Islet precursor cell (in vitro differentiated cells): ENCODE data around the gene ICOS.
"Not testable (repeated sequence)": the region's sequence is repeated elsewhere in the genome, so short reads cannot be mapped to it uniquely, and the experiment has no call there.

ENCODE experiments used
- DNase-seq: peaks from one replicate; pipeline ENCODE4 v3.0.0-alpha.2; 2018

The ICOS gene

DNA sequence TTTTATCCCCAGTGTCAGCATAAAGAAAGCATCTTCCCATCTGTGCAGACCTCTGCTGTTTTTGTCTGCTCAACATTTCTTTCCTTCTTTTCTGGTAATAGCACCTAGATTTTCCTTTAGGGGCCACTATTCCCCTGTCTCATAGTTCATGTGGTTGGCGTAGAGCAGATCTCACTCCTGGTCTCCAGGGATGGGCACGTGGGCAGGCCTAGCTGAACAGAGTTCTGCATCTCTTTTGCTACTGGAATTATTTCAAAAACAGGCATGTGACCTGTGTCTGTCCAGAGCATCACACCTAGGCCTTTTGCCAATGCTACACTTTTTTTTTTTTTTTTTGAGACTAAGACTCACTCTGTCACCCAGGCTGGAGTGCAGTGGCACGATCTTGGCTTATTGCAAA lies 17.7 kb upstream of the ICOS start:
- no peak for DNase-seq

DNA sequence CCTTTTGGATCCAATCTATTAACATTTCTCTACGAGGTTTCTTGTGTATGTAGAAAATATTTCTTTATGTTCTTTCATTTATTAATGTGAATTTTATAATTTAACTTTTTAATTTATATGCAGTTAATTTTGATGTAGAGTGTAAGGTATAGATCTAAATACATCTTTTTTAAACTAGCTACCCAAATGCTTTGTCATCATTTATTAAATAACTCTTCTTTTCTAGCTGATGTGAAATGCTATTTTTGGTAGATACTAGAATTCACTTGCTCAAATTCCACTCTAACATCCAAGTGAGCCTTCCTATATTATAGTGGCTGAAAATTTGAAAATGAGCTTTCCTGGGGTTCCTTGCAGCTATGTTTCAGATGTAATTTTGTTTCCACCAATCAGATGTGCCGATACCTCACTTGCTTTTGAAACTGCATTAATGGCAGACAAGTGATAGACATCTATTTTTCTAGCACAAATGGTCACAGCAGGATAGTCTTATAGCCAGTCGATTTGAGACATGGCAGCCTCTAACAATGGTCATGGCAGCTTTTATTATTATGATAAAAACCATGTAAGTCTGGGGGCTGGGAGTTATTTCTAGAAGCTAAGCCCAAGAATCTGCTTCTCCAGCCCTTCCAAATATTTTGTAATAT lies 10.9 kb upstream of the ICOS start:
- no peak for DNase-seq

DNA sequence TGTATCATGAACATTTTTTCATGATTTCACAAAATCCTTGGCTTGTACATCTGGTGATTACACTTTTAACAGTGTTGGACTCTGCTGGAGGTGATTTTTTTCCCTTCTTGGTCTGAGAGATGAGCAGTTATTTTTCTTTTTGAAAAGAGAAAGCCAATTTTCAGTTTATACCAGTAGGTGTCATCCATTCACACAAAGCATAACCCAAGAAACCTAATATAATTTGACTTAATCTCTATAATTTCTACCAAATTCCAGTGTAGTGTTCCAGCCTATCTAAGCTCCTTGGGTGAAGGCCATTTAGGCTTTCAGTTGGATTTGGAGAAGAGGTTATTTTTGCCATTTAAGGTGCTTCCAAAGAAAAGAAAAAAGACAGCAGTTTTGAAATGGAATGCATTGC lies 7.7 kb upstream of the ICOS start:
- DNase-seq: no peak

DNA sequence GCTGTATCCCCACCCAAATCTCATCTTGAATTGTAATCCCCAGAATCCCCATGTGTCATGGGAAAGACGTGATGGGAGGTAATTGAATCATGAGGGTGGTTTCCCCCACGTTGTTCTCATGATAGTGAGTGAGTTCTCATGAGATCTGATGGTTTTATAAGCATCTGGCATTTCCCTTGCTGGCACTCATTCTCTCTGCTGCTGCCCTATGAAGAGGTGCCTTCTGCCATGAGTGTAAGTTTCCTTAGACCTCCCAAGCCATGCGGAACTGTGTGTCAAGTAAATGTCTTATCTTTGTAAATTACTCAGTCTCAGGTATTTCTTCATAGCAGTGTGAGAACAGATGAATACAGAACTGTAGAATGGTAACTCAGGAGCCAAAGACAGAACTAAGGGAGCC lies 5.3 kb upstream of the ICOS start:
- DNase-seq: not testable (repeated sequence)

DNA sequence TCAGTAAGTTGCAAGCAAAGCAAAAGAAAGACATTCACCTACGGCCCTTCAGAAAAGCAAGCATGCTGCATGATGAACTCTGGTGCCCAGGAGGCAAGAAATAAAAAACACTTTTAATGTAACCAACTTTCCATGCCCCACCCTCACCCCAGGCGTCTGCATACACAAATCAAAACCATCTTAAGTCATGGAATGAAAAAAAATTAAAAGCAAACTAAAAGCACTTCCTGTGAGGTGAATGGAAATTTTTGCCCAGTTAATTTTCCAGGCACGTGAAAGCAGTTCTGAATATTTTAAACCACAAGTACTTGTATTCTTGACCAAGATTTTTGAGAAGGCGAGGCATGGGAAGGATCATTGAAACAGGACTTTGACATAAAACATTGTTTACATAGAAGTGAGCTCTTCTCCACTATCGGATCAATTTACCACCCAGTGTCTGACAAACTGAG lies 2.5 kb upstream of the ICOS start:
- no peak for DNase-seq

DNA sequence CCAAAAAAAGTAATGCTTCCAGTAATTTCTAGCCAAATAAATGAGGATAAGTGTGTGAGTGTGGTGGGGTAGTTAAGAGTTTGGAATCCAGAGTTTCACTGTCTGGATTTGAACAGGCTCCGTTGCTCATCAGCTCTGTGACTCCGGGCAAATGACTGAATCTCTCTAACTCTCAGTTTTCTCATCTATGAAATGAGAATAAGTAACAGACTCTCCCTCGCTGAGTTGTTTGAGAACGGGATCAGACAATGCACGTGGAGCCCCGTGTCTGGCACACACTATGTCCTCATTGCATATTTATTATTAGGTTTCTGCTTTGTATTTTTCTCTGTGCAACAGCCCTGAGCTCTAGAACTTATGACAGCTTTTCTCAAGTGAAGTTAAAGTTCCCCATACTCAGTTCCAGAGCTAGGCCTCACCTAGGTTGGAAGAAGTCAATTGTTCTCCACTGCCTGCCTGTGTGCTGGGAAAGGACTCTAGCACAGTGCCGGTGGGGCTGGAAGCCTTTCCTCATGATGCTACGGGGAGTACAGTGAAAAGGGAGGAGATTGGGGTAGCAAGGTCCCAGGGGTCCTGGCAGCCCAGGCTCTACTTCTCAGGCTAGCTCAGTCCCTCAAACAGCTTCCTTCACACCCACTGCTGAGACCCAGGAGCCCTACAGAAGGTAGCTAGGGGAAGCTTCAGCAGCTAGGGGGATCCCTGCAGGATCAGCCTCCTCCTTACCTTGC lies 1.7 kb upstream of the ICOS start:
- DNase-seq: no peak

DNA sequence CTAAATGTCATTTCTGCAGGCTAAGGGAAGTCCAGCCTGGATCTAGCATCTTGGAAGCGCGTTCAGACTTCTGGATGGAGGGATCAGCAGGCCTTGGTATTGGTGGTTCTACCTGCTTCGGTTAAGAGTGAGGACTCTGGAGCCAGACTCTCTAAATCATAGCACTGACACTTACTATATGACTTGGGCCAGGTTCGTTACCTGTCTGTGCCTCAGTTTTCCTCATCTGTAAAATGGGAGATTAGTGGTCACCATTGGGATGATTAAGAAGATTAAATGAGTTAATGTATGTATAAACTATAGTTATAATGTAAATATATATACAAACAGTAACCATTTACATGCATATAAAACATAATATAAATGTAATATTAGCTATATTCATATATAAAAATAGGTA lies 995 bp upstream of the ICOS start:
- no peak for DNase-seq

DNA sequence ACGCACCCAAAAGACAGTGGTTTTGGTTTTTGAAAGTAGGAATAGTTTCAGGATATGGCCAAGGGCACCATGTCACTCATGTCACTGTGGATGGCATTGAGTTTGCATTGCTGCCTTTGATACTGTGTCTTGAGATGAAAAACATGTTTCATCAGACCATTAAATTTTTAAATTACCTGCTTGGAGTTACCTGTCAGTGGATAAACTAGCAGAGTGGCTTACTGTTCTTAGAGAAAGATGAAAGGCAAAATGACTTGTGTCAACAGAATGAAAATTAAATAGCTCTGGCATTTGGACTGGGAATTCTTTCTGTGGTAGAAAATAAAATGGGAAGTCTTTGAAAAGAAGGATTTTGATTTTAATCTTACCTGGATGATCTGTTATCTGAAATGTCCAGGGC lies 386 bp downstream of the ICOS start:
- DNase-seq: no peak

DNA sequence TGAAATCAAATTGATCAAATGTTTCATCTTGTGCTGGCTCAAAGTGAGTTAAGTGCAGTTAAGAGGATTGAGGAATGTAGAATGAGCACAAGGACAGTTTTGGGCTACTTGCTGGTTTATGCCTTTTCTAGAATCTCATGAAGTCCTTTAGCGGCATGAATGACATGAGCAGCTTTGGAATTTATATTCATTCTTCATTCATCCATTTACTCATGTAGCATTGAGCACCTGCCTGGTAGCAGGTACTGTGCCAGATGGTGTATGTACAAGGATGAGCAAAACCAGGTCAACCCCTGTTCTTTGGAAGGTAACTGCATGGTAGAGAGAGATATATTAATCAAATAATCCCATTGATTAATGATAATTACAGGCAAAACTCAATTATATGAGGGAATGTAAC lies 1.2 kb downstream of the ICOS start:
- DNase-seq: no peak

DNA sequence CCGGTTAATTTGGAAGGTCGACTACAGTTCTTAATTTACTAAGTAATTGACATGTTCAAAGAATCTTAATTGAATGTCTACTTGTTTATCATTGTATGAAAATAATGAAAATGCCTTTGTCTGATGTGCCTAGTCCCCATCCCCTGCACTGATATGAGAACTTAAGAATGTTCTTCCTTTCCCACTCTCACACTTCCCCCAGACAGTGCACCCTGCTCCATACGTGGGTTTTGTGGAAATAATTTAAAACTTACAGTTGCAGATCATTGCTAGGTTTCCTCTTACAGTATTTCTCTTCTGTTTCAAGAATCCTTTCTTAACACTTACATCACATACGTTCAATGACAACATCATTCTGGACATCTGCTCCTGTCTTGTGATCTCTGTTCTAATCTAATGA lies 3.5 kb downstream of the ICOS start:
- DNase-seq: no peak

DNA sequence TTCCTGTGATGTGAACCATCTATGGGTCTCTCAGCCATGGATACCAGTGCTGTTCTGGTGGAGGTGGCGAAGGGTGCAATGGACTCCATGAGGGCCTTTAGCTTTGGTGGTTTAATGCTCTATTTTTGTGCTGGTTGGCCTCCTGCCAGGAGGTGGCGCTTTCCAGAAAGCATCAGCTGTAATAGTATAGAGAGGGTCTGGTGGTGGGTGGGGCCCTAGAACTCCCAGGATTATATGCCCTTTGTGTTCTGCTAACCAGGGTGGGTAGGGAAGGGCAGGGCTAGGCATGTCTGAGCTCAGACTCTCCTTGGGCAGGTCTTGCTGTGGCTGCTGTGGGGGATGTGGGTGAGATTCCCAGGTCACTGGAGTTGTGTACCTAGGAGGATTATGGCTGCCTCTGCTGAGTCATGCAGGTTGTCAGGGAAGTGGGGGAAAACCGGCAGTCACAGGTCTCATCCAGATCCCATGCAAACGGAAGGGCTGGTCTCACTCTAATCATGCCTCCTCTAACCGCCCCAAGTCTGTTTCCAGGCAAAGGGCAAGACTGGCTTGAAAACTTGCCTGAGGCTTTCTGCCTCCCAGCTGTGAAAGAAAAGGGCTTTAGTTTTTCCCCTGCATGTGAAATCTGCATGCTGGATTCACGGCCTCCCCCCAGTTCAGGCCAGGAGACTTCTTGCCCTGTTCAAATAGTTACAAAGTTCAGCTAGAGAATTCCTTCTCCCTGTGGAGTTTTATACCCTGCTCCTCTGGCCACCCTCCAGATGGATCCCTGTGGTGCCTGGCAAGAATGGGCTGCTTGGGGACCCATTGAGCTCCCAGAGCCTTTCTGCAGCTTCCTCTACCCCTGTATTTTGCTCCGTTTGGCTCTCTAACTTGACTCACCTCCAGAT lies 7.2 kb downstream of the ICOS start:
- DNase-seq: not testable (repeated sequence)

DNA sequence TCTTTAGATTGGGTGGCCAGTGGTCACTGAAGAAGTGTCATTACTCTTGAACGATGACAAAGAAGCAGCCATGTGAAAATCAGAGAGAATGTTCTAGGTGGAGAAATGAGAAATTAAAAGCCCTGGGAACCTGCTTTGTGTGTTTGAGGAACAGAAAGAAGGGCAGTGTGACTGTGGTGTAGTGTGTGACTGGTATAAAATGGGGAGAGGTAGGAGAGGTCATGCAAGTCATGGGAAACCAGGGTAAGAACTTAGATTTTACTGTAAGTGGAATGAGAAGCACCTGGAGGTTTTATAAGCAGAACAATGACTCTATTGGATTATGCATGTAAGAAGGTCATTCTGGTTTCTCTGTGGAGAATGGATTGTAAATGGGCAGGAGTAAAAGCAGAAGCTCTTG lies 12.2 kb downstream of the ICOS start:
- no peak for DNase-seq

DNA sequence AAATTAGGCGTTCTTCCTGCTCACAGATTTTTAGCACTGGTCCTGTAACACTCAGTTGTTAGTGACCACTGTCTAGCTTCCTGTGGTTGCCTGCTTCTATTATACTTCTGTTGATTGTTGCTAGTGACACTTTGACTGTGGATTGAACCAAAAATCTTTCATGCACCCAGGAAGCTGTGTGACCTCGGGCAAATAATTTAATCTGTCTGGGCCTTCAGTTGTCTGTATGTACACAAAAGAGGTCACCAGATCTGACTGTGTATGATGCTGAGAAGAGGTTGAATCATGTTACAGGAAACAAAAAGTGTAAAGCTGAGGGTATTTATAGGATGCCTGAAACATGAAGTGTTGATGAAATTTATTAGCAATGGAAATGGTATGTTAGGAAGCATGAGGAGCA lies 12.7 kb downstream of the ICOS start:
- no peak for DNase-seq

DNA sequence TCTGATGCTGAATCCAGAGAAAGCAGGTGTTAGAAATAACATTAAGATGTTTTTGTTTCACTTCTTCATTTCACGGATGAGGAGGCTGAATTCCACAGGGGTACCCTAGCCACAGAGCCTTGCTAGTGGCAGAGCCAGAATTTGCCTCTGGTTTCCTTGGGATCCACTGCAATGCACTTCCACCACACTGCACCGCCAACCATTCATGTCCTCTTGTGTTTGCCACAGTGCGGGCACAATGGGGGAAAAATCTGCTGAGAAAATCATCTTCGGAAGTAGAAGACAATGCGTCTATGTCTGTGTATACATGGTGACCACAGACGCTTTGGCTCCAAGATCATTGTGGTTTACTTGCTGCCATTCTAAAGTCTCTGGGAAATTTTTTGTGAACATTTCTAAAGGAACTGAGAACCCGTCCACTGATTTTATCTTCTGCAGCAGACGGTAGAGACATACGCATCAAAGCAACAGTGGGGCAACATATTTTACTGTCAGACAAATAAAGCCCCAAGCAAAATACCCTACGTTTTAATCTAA lies 14.9 kb downstream of the ICOS start:
- DNase-seq: peak; percentile 58

DNA sequence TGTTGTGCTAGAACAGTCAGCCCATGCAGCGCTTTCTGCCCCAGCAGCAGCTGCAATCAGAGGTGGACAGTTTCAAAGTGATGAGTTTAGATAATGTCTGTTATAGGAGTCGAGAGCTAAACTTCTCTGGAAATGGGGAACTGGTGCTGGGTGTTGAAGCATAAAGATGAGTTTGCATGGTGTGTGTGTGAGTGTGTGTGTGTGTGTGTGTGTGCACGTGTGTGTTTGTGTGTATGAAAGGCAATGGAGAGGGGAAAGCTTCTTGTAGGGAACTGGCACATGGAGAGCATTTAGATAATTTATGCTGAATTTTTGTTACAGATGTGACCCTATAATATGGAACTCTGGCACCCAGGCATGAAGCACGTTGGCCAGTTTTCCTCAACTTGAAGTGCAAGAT lies 22.7 kb downstream of the ICOS start:
- DNase-seq: no peak

DNA sequence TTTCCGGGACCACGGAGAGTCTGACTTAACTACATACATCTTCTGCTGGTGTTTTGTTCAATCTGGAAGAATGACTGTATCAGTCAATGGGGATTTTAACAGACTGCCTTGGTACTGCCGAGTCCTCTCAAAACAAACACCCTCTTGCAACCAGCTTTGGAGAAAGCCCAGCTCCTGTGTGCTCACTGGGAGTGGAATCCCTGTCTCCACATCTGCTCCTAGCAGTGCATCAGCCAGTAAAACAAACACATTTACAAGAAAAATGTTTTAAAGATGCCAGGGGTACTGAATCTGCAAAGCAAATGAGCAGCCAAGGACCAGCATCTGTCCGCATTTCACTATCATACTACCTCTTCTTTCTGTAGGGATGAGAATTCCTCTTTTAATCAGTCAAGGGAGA lies 23.1 kb downstream of the ICOS start:
- no peak for DNase-seq

DNA sequence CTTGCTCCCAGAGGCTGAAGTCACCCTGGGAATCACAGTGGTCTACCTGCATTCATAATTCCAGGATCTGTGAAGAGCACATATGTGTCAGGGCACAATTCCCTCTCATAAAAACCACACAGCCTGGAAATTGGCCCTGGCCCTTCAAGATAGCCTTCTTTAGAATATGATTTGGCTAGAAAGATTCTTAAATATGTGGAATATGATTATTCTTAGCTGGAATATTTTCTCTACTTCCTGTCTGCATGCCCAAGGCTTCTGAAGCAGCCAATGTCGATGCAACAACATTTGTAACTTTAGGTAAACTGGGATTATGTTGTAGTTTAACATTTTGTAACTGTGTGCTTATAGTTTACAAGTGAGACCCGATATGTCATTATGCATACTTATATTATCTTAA lies 24.2 kb downstream of the ICOS start:
- no peak for DNase-seq

DNA sequence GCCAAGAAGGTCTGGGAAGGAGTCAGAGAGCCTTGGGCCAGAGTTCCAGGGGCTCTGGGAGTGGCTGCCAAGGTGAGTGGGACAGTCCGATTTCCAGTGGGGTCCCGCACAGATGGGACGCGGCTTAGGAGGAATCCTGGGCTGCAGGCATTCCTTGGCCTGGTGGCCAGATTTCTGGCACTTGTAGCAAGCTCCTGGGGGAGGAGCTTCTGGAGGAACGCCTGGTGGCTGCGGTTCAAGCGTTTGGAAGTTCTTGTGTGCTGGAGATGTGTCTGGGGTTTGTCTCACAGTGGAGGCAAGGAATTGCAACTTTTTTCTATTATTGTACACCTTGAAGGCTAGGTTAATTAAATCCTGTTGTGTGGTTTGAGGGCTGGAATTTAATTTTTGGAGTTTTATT lies 28.6 kb downstream of the ICOS start:
- DNase-seq: not testable (repeated sequence)

DNA sequence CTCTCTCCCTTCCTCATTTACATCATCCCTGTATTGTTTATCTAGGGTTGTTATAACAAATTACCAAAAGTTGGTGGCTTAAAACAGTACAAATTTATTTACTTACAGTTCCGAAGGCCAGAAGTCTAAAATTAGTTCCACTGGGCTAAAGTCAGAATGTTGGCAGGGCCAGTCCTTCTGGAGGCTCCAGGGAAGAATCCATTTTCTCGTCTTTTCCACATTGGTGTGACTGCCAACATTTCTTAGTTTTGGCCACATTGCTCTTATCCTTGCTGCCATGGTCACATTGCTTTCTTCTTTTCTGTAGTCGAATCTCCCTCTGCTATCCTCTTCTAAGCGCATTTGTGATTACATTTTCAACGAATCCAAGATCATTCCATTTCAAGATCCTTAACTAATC lies 34.7 kb downstream of the ICOS start:
- DNase-seq: no peak

DNA sequence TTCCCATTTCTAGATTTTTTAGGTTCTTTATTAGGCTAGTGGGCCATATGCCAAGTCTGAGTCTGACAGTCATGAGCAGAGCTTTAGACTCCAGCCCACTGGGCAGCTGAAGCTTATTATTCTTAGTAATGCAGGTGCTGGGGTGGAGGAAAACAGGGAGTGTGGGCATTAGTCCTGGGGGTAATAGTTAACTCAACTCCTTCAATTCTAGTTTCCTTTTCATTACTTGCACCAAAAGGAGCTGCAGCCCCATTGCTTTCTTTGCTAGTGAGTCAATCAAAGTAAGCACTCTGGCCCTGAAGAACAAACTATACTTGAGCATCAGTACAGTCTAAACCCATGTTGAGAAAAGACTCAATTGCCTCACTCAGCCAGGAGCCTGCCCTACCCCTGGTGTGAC lies 35.5 kb downstream of the ICOS start:
- DNase-seq: no peak

DNA sequence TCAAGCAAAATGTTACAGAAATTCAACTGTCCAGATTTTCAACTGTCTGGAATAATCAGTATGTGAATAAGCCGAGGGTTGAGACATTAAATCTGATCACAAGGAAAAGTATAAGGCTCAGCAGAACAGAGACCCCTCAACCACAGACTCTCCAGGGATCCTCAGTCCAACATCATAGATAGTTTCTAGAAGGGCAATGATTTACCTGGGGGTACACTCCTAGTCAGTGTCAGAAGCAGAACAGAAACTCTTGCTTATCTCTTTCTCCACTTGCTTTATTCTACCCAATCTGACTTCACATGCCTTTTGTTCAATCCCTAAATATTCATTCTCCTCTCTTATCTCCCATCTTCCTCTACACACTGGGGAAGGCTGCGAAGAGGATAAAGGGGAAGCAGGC lies 36.4 kb downstream of the ICOS start:
- DNase-seq: no peak

DNA sequence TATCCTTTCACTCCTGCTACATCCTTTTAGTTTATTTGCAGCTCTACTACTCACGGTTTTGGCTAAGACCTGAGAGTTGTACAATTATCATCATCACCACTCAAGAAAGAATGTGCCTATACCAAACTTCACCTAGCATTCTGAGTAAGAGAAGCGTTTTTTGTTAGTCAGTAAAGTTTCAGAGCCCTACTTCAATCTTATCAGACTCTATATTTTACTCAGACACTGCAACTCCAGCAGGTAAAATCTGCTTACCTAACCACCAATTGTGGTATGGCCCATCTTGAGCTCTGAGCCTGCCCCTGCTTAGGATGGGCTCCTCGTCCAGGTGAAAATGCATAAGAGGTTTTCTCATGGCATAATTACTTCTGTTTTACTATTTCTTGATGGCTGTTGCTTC lies 37.1 kb downstream of the ICOS start:
- no peak for DNase-seq

DNA sequence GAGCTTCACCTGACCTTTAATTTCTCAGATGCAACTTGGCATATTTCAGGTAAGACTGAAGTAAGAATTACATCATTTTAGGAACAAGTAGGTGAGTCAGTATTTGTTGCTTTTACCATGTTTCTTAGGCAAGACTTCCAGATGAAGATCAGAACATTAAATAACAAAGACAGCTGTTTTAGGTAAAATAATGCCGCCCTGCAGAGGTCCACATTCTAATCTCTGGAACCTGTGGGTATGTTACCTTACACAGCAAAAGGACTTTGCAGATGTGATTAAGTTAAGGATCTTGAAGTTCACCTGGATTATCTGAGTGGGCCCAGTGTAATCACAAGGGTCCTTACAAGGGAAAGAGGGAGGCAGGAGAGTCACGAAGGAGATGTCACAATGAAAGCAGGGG lies 39.3 kb downstream of the ICOS start:
- DNase-seq: no peak

DNA sequence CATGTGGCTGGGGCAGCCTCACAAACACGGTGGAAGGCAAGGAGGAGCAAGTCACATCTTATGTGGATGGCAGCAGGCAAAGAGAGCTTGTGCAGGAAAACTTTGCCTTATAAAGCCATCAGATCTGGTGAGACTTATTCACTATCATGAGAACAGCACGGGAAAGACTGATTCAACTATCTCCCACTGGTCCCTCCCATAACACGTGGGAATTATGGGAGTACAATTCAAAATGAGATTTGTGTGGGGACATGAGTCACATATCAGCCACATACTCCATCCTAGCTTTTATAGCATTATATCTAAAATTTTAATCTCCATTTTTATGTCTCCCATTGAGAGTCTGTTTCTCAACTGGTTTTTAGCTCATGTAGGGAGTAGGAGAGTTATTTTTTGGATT lies 45.7 kb downstream of the ICOS start:
- no peak for DNase-seq
